Measurements from ENCODE around the gene CHKA. TPM values are rescaled to one million over a fixed set of nuclear protein-coding genes. Genes with fewer than 3 reads are reported as not detected.

The CHKA gene
- total RNA-seq, 1 experiment from 2014 or later = 63.0 TPM

DNA sequence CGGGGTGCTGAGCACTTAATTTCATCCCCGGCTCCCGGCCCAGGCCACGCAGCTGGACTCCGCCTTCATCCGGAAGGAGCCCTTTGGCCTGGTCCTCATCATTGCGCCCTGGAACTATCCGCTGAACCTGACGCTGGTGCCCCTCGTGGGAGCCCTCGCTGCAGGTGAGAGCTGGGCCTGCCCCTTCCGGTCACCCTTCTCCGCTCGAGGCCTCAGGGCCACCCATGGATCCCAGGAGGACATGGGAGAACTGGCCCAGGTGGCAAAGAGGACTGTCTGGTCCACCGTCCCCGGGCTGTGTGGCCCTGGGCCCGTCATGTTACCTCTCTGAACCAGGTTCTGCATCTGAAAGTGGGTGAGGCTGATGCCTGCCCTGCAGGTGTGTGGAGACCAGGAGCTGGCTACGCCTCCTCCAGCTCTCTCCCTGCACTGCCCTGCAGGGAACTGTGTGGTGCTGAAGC lies 102.4 kb downstream of the CHKA start:
- Mint-ChIP-seq H3K27me3 (ENCODE audit: low read depth) (peaks cover 2% of the 10 kb centered on the region), H3K9me3 (no peaks in the 10 kb centered on the region), H3K36me3 (ENCODE audit: insufficient read depth in 1 of 3, low read depth in 3 of 3) (no peaks in the 10 kb centered on the region; a peak in 2 of 7 replicates), H3K4me3 (no peak overlapping the region), H3K27ac (no peak overlapping the region), H3K4me1 (peaks cover 11 to 23% of the 10 kb centered on the region in 2 experiments)
- Histone ChIP-seq H4K8ac (replicated peaks; ENCODE audit: insufficient read length, low read depth, low read length) (no peak overlapping the region), H3K79me1 (ENCODE audit: insufficient read depth, low read depth, low read length, poor library complexity, severe bottlenecking) (no peaks in the 10 kb centered on the region), H3T11ph (ENCODE audit: low read length) (no peak overlapping the region), H3K23ac (ENCODE audit: insufficient read length, low read depth, low read length) (no peak overlapping the region), H2BK20ac (ENCODE audit: low read depth, low read length, poor library complexity, severe bottlenecking) (no peak overlapping the region), H2AK5ac (ENCODE audit: insufficient read length, low read length) (no peak overlapping the region), H3K79me2 (ENCODE audit: insufficient read depth, low read length) (no peaks in the 10 kb centered on the region), H2BK15ac (ENCODE audit: low read depth, low read length) (no peak overlapping the region), H2BK120ac (ENCODE audit: low read depth, low read length, poor library complexity, severe bottlenecking) (no peak overlapping the region), H2BK12ac (ENCODE audit: insufficient read length, low read depth, low read length) (no peak overlapping the region), H2AFZ (ENCODE audit: low read length) (no peak overlapping the region), H2BK5ac (ENCODE audit: insufficient read length, low read length) (no peak overlapping the region), H3K4ac (ENCODE audit: low read depth, low read length) (no peak overlapping the region), H4K20me1 (ENCODE audit: control insufficient read depth, insufficient read depth, insufficient read length) (no peaks in the 10 kb centered on the region), H3K23me2 (ENCODE audit: insufficient read length, low read depth, low read length, poor library complexity, severe bottlenecking) (no peaks in the 10 kb centered on the region), H3K9ac (ENCODE audit: extremely low read depth, insufficient read length, low read length) (no peak overlapping the region), H3K18ac (ENCODE audit: insufficient read length, low read depth, low read length) (no peak overlapping the region), H3K9me3 (ENCODE audit: control insufficient read depth, low read depth, low read length) (no peaks in the 10 kb centered on the region), H3K4me1 (ENCODE audit: insufficient read depth, low read length) (no peaks in the 10 kb centered on the region; the same call in 1 of the 2 replicates), H3K27ac (ENCODE audit: insufficient read length, low read depth, low read length) (no peak overlapping the region), H4K91ac (ENCODE audit: insufficient read length, low read depth, low read length) (no peak overlapping the region), H3K56ac (ENCODE audit: insufficient read length, low read depth, low read length) (no peak overlapping the region), H3K14ac (ENCODE audit: insufficient read depth, low read length) (no peak overlapping the region), H4K5ac (ENCODE audit: insufficient read length, low read depth, low read length) (no peak overlapping the region), H3K27me3 (ENCODE audit: insufficient read depth, low read length) (no peaks in the 10 kb centered on the region), H3K4me2 (ENCODE audit: insufficient read depth, insufficient read length, low read length) (no peak overlapping the region)
- TF ChIP-seq, protein P1, sequence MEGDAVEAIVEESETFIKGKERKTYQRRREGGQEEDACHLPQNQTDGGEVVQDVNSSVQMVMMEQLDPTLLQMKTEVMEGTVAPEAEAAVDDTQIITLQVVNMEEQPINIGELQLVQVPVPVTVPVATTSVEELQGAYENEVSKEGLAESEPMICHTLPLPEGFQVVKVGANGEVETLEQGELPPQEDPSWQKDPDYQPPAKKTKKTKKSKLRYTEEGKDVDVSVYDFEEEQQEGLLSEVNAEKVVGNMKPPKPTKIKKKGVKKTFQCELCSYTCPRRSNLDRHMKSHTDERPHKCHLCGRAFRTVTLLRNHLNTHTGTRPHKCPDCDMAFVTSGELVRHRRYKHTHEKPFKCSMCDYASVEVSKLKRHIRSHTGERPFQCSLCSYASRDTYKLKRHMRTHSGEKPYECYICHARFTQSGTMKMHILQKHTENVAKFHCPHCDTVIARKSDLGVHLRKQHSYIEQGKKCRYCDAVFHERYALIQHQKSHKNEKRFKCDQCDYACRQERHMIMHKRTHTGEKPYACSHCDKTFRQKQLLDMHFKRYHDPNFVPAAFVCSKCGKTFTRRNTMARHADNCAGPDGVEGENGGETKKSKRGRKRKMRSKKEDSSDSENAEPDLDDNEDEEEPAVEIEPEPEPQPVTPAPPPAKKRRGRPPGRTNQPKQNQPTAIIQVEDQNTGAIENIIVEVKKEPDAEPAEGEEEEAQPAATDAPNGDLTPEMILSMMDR (conservative IDR thresholded peaks at IDR 0.05) = no peak
- no peak for DNase-seq
- no CpG with 5 or more reads among the region's 18 CpGs for WGBS (ENCODE audit: extremely low coverage, insufficient read length, low lambda C conversion rate)

Data from H9 (cell line).